GM21529 (cell line): ENCODE results near the gene PCDHB5.
"Not testable (repeated sequence)": the region's sequence is repeated elsewhere in the genome, so short reads cannot be mapped to it uniquely, and the experiment has no call there.

Experiments used
- ATAC-seq: cut with Tn5 transposase; IDR thresholded peaks from one replicate; pipeline ENCODE4 v1.9.1; 2021; ENCODE audit not compliant: unreplicated experiment

PCDHB5 gene

GRCh38 chr5:141135030-141135717 lies at the start of gene PCDHB5:
Gene PCDHB5, plus strand, starts transcription at chr5:141135206. Its CDS starts 229 bp downstream, at chr5:141135435.
- ATAC-seq: no peak

GRCh38 chr5:141094481-141095262 lies 40.3 kb upstream of the PCDHB5 start, which contains the start of gene PCDHB2:
Gene PCDHB2, plus strand, starts transcription at chr5:141094615. Its CDS starts 176 bp downstream, at chr5:141094791.
- ATAC-seq: no peak

- no peak for ATAC-seq
These were observed 39.8 kb upstream of the PCDHB5 start for GRCh38 chr5:141095263-141095641.

GRCh38 chr5:141096181-141096580 lies 38.8 kb upstream of the PCDHB5 start:
- not testable (repeated sequence) for ATAC-seq

GRCh38 chr5:141096586-141096985 lies 38.4 kb upstream of the PCDHB5 start:
- ATAC-seq: not testable (repeated sequence)

- no peak for ATAC-seq
These were observed 34.7 kb upstream of the PCDHB5 start, which contains the start of gene PCDHB3 for GRCh38 chr5:141100243-141100805. Gene PCDHB3, plus strand, starts transcription at chr5:141100473. Its CDS starts 177 bp downstream, at chr5:141100650.

- no peak for ATAC-seq
These were observed 33.9 kb upstream of the PCDHB5 start for GRCh38 chr5:141101059-141101458.

GRCh38 chr5:141102070-141102469 lies 32.9 kb upstream of the PCDHB5 start:
- ATAC-seq: not testable (repeated sequence)

- ATAC-seq: not testable (repeated sequence)
These were observed 32.5 kb upstream of the PCDHB5 start for GRCh38 chr5:141102471-141102870.

- no peak for ATAC-seq
These were observed 29.7 kb upstream of the PCDHB5 start for GRCh38 chr5:141105350-141105749.

GRCh38 chr5:141119250-141119649 lies 15.8 kb upstream of the PCDHB5 start:
- no peak for ATAC-seq

- no peak for ATAC-seq
These were observed 13.4 kb upstream of the PCDHB5 start, which contains the start of gene PCDHB4 for GRCh38 chr5:141121563-141121962. Gene PCDHB4, plus strand, starts transcription at chr5:141121818. Its CDS starts 181 bp downstream, at chr5:141121999.

GRCh38 chr5:141121985-141122384 lies 13.0 kb upstream of the PCDHB5 start:
- ATAC-seq: no peak

- not testable (repeated sequence) for ATAC-seq
These were observed 11.4 kb upstream of the PCDHB5 start for GRCh38 chr5:141123396-141124135.

GRCh38 chr5:141127305-141127704 lies 7.7 kb upstream of the PCDHB5 start:
- ATAC-seq: no peak

- ATAC-seq: no peak
These were observed 786 bp downstream of the PCDHB5 start for GRCh38 chr5:141135718-141136266.

GRCh38 chr5:141137346-141137745 lies 2.3 kb downstream of the PCDHB5 start:
- ATAC-seq: not testable (repeated sequence)

GRCh38 chr5:141149812-141150211 lies 14.8 kb downstream of the PCDHB5 start, which contains the start of gene PCDHB6:
Gene PCDHB6, plus strand, starts transcription at chr5:141150057. Its CDS starts 201 bp downstream, at chr5:141150258.
- no peak for ATAC-seq

- ATAC-seq: no peak
These were observed 15.4 kb downstream of the PCDHB5 start for GRCh38 chr5:141150224-141150992.

- no peak for ATAC-seq
These were observed 16.0 kb downstream of the PCDHB5 start for GRCh38 chr5:141150993-141151325.
